ENCODE measurements around the gene SFT2D1. TPM values are rescaled to one million over a fixed set of nuclear protein-coding genes. Genes with fewer than 3 reads are reported as not detected.
"Not testable (repeated sequence)": the region's sequence is repeated elsewhere in the genome, so short reads cannot be mapped to it uniquely, and the experiment has no call there.

Gene SFT2D1
- total RNA-seq: 26.6 TPM

DNA sequence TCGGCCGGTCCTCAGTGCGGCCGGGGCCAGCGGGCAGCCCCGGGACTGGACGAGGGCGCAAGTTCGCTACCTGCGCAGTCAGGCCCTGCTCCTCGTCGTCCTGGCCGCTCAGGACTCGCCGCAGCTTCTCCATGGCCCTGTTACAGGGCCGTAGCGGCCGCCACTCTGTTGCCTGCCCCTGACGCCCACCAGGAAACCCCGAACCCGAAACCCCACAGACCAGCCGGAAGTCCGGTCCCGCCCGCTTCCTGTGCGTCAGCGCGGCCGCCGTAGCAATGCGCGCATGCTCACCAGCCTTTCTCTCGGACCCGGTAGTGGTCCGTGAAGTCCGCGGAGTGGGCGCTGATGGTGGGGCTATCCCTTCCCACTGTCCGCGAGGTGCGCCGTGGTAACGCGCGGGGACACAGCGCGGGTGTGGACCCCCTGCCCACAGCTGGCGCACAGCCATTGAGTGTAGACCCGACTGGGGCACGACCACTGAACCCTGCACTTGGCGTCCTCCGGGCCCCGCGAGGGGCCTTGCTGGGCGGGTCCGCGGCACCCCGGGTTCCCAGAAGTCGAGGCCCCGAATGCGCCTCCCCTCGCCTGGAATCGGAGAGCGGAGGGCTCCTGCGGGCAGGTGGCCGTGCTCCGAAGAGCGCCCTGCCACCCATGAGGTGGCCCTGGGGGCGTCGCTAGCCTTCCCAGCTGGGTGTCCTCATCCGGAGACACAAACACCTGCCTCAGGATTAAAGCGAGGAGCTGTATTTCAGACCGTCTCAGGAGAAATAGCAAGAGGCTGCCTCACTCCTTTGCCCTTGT lies at the start of gene SFT2D1:
SFT2D1 (minus strand) TSS at position 197 of the 801 bp plus-strand sequence; CDS start at position 133, 64 bp downstream.
- peak; percentile 96 for ATAC-seq

- ATAC-seq: no peak
Measured at GRCh38 chr6:166389119-166389518, 46.8 kb upstream of the SFT2D1 start.

DNA sequence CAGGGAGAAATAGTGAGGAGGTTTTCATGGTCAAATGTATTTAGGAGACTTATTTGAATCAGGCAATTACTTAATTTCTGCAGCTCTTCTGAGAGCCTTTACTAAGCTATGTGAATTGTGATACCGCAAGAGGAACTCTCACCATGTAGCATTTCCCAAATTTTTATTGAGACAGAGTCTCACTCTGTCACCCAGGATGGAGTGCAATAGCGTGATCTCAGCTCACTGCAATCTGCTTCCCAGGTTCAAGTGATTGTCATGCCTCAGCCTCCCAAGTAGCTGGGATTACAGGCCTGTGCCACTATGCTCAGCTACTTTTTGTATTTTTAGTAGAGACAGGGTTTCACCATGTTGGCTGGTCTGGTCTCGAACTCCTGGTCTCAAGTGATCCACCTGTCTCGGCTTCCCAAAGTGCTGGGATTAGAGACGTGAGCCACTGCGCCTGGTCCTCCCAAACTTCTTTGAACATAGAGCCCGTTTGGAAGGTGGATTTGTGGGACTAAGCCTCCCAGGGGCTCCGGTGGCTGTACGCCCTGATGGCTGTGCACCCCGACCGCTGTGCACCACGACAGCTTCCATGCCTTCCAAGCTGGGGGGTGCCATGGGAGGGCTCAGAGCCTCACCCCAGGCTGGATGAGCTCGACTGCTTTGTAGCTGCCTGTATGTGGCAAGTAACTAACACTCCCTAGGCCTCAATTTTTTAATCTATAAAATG lies 46.1 kb upstream of the SFT2D1 start:
- no peak for ATAC-seq

DNA sequence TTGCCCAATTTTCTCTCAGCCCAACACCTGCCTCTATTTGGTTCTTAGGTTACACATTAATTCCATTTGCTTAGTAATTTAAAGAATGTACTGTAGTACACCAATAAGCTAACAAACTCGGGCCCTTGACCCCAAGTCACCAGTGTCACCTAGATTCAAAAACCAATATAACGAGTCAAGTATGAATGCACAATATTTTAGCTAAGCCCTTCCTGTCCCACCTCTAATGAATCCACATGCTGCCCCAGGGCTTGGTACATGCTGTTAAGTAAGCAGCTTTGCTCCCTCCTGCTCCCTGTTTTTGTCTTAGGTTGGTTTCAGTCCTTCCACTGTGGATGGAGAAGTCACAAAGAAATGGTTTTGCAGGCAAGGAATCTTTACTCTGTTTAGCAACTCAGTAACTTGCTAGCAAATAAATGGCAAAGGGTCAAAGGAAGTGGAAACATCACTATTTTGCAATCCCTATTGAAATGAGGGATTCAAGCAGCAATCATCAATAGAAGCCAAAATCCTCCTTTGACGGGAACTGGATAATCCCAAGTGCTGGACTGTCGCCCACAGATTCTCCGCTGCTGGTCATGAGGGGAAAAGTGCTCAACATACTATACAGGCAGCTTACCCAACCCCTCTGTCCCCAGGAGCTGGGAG lies 45.4 kb upstream of the SFT2D1 start:
- no peak for ATAC-seq

DNA sequence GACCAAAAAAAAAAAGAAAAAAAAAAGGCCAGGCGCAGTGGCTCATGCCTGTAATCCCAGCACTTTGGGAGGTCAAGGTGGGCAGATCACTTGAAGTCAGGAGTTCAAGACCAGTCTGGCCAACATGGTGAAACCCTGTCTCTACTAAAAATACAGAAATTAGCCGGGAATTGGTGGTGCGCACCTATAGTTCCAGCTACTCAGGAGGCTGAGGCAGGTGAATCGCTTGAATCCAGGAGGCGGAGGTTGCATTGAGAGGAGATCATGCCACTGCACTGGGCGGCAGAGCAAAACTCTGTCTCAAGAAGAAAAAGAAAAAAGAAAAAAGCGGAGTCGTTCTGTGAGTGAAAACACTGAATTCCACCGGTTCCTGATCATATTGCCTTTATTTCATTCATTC lies 44.8 kb upstream of the SFT2D1 start:
- ATAC-seq: not testable (repeated sequence)

DNA sequence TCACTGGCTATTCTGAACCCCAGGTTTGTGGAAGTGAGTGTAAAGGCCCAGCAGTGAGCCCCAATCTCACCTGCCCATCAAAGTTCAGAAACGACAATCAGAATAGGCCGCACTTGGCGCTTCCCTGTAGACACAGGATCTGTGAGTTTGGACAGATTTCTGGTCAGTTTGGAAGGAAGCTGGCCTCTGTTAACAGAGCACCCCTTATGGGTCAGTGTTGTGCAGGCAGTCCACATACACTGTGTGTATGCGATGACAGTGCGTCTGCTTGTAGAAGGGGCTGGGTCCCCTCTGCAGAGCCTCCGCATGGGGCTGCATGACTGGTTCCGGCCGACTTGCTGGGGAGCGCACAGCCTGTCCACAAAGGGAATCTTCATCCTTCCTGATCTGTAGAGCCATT lies 43.8 kb upstream of the SFT2D1 start:
- no peak for ATAC-seq

DNA sequence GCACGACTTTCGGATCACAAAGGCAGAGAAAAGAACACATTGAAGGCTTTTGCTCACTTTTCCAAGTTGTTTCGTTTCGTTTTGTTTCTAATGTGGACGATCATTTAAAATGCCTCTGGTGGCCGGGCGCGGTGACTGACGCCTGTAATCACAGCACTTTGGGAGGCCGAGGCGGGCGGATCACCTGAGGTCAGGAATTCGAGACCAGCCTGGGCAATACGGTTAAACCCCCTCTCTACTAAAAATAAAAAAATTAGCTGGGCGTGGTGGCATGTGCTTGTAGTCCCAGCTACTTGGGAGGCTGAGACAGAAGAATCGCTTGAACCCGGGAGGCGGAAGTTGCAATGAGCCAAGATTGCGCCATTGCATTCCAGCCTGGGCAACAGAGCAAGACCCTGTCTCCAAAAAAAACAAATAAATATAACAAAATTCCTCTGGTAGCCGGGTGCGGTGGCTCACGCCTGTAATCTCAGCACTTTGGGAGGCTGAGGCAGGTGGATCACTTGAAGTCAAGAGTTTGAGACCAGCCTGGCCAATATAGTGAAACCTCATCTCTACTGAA lies 41.5 kb upstream of the SFT2D1 start:
- ATAC-seq: not testable (repeated sequence)

DNA sequence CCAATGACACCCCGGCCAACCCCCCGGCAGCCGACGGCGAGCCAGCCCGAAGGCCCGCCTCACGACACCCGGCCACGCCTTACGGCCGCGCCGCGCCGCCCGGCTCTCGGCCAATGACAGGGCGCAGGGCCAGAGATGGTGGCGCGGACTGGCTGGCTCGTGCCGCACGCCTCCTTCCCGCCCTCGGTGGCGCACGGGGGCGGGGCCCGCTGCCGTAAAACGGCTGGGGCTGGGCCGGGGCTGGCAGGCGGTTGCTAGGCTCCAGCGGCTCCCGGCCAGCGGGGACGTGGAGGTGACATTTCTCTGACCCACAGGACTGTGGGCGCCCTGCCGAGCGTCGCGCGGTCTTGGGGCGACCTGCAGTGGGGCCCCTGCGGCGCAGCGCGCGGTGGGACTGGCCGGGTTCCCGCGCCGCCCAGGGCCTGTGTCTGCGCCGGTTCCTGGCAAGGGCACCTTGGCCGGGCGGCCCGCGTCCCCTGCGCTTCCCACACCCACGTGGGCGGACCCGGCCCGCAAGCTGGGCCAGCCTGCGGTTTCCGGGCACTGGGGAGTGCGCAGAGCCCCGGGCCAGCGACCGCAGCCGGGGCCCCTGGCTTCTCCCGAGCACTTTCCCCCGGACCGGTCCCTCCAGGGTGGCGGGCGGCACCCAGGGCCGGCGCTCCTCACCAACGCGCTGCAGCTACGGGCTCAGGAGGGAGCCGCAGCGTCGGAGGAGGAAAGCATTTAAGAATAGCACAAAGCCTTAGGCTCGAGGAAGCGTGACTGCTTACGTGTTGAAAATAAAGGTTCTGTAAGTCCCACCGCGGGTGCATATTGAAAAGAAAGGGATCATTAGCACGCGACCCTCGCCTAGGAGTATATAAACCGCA lies 40.8 kb upstream of the SFT2D1 start, which contains the start of gene MPC1:
MPC1 (minus strand) TSS at position 8 of the 869 bp plus-strand sequence. CDS start 64 bp downstream, outside the sequence.
- peak; percentile 99 for ATAC-seq

DNA sequence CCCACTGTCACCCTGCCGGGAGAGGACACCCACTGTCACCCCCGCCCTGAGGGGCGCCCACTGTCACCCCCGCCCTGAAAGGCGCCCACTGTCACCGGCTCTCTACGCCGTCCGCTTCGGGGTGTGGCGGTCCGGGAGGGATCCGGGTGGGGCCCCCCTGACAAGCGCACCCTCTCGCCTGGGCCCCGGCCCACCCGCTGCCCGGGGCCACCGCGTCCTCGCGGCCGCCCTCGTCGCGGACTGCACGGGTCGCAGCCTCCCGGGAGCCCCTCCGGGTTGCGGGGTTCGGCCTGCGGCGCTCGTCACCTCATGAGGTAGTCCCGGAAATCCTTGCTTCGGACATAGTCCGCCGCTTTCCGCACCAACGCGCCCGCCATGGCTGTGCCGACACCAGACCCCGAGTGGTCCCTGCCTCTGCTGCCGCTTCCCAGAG lies 40.2 kb upstream of the SFT2D1 start:
- peak; percentile 20 for ATAC-seq

GRCh38 chr6:166381733-166382499 lies 39.6 kb upstream of the SFT2D1 start:
- ATAC-seq: peak; percentile 79

GRCh38 chr6:166381381-166381732 lies 39.0 kb upstream of the SFT2D1 start:
- no peak for ATAC-seq

GRCh38 chr6:166379800-166380199 lies 37.5 kb upstream of the SFT2D1 start:
- no peak for ATAC-seq

DNA sequence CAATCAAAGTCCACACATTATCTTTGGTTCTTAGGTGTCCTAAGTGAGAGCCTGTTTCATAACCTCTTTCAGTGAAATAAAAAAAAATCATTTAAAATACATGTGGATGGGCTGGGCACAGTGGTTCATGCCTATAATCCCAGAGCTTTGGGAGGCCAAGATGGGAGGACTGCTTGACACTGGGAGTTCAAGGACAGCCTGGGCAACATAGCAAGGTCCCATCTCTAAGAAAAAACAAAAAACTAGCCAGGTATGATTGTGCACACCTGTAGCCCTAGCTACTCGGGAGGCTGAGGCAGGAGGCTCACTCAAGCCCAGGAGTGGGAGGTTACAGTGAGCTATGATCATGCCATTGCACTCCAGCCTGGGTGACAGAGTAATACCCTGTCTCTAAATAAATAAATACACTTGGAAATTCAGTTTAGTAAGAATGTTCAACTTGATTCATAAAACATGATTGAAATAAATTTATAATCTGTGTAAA lies 36.8 kb upstream of the SFT2D1 start:
- no peak for ATAC-seq

DNA sequence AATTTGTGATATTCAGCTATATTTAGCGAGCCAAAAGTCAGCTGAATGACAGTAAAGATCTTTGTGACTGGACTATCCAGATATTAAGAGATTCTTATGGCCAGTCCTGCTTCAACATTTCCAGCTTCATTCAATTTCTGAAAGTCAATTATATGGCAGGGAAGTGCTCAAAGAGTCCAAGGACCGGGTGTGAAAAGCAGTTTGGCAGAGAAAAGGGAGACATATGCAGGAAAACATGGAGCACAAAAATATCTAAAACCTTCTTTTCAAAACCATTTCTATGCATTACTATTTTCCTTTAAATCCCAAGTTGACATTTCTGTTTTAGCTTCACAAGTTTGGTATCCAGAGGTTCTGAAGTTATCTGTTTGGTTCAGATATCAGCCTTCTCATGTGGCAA lies 35.4 kb upstream of the SFT2D1 start:
- no peak for ATAC-seq

DNA sequence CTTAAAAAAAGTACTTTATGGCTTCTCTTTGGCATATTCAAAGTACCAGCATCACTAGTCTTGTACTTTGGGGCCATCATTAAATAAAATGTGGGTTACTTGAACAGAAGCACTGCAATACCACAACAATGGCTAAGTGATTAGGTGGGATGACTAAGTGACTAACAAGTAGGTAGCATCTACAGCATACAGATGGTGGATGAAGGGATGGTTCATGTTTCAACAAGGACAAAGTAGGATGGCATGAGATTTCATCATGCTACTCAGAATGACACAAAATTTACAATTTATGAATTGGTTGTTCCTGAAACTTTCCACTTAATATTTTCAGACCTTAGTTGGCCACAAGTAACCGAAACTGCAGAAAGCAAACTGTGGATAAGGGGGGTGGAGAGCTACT lies 32.7 kb upstream of the SFT2D1 start:
- no peak for ATAC-seq

GRCh38 chr6:166370489-166370888 lies 28.1 kb upstream of the SFT2D1 start:
- no peak for ATAC-seq

- no peak for ATAC-seq
Measured at GRCh38 chr6:166369782-166370181, 27.4 kb upstream of the SFT2D1 start.

- ATAC-seq: no peak
Measured at GRCh38 chr6:166366921-166367320, 24.6 kb upstream of the SFT2D1 start.

GRCh38 chr6:166365806-166366205 lies 23.5 kb upstream of the SFT2D1 start:
- no peak for ATAC-seq

DNA sequence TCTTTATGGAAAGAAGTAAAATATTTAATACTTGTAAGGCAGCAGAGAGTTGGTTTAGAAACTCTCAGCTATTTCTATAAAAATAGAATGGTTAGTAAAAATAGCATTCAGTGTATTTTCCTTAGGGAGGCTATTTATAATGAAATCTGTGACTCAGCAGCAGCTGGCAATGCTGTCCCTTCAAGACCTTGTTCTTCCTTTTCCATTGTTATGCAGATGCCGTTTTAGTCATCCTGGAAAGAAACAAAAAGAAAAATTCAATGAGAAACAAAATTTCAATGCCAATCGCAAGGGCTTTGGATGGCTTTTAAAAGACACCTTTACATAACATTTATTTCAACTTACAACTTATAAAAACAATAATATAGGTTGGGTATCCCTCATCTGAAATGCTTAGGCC lies 22.9 kb upstream of the SFT2D1 start:
- no peak for ATAC-seq

GRCh38 chr6:166364456-166364855 lies 22.1 kb upstream of the SFT2D1 start:
- ATAC-seq: no peak
